WERI-Rb-1 (cell line): ENCODE results near the gene NCBP2L.

Source experiments
- DNase-seq: peaks from one replicate; pipeline ENCODE4 v3.0.0-alpha.2; 2020
- H3K27ac ChIP-seq: fragments of 250-450 bp; sonication (Bioruptor Pico); 2 replicates; pipeline ENCODE4 v1.5.1; 2020; ENCODE audit warnings: mild to moderate bottlenecking, moderate library complexity
- H3K27me3 ChIP-seq: fragments of 250-450 bp; sonication (Bioruptor Pico); 2 replicates; pipeline ENCODE4 v1.5.1; 2021; ENCODE audit warnings: mild to moderate bottlenecking, low read depth, moderate library complexity; ENCODE audit not compliant: insufficient read depth, severe bottlenecking
- H3K36me3 ChIP-seq: fragments of 250-450 bp; sonication (Bioruptor Pico); 2 replicates; pipeline ENCODE4 v1.5.1; 2020; ENCODE audit warnings: mild to moderate bottlenecking, moderate library complexity
- H3K4me3 ChIP-seq: 2 replicates; pipeline ENCODE4 v1.5.1; 2011; ENCODE audit warnings: low read depth, mild to moderate bottlenecking, control low read depth, low read length
- H3K9me3 ChIP-seq: fragments of 250-450 bp; sonication (Bioruptor Pico); 2 replicates; pipeline ENCODE4 v1.5.1; 2021; ENCODE audit warnings: mild to moderate bottlenecking, moderate library complexity; ENCODE audit not compliant: severe bottlenecking
- TF ChIP-seq, protein P1 (sequence below): IDR thresholded peaks from 2 replicates; pipeline ENCODE4 v1.5.1; 2011; ENCODE audit warnings: low read depth, mild to moderate bottlenecking, control low read depth, inconsistent platforms, low read length

The NCBP2L gene

DNA sequence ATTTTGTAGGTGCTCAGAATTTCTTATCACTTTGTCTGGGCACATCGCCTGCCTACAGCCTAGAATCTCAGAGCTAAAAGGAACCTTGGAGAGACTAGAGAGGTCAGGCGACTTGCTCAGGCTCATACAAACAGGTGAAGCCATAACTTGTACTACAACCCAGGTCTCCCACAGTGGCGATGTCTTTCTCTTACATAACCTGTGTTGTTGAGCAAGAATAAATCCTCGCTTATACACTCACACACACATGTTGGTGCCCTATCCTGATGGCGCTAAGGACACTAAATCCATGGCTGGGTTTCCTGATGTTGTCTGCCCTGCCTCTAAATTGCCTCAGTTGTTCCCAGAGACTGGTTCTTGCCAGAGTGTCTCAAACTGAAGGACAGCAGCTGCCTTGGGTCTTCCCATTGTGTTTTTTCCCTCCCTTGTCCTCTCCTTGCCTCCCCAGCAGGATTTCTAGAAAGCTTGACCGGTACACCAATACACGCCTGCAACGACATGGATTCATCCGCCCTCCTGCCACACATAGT is 3.6 kb upstream of the NCBP2L start:
- Histone ChIP-seq H3K4me3 (no peak overlapping the region), H3K27ac (no peak overlapping the region), H3K36me3 (no peaks in the 10 kb centered on the region), H3K9me3 (no peaks in the 10 kb centered on the region), H3K27me3 (peaks cover 58% of the 10 kb centered on the region)
- TF ChIP-seq, protein P1, sequence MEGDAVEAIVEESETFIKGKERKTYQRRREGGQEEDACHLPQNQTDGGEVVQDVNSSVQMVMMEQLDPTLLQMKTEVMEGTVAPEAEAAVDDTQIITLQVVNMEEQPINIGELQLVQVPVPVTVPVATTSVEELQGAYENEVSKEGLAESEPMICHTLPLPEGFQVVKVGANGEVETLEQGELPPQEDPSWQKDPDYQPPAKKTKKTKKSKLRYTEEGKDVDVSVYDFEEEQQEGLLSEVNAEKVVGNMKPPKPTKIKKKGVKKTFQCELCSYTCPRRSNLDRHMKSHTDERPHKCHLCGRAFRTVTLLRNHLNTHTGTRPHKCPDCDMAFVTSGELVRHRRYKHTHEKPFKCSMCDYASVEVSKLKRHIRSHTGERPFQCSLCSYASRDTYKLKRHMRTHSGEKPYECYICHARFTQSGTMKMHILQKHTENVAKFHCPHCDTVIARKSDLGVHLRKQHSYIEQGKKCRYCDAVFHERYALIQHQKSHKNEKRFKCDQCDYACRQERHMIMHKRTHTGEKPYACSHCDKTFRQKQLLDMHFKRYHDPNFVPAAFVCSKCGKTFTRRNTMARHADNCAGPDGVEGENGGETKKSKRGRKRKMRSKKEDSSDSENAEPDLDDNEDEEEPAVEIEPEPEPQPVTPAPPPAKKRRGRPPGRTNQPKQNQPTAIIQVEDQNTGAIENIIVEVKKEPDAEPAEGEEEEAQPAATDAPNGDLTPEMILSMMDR, result no peak
- no peak for DNase-seq

DNA sequence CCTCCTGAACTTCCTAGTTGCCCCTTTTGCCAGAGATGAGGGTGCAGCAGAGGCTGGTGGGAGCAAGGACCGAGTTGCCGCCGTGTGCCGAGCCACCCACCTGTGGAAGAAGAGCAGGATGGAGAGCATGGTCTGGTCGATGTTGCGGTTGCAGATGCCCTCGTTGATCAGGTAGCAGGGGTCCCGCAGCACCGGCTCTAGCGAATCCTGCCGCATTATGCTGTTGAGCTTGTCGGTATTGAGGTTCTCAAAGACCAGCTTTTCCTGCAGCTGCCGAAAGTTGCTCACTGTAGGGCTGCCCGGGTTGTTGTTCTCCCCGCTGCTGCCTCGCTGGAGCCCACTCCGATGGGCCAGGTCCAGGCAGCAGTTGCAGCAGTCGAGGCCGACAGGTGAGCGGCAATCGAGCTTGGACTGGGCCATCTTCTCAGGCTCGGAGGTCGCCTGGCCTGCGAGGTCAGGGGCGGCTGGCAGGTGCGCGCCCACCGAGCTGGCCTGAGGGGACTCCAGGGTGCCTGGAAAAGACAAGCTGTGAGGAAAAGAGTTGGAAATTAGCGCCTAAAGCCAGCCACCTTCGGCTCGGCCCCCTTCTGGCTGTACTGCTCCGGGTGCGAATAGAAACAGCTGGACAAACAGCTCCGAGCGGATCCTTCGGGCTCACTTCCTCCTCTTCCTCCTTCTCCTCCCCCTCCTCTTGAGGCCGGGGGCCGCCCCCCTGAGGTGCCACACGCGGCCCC is 2.4 kb upstream of the NCBP2L start:
- H3K27ac ChIP-seq, result no peak overlapping the region
- H3K36me3 ChIP-seq, result no peaks in the 10 kb centered on the region

DNA sequence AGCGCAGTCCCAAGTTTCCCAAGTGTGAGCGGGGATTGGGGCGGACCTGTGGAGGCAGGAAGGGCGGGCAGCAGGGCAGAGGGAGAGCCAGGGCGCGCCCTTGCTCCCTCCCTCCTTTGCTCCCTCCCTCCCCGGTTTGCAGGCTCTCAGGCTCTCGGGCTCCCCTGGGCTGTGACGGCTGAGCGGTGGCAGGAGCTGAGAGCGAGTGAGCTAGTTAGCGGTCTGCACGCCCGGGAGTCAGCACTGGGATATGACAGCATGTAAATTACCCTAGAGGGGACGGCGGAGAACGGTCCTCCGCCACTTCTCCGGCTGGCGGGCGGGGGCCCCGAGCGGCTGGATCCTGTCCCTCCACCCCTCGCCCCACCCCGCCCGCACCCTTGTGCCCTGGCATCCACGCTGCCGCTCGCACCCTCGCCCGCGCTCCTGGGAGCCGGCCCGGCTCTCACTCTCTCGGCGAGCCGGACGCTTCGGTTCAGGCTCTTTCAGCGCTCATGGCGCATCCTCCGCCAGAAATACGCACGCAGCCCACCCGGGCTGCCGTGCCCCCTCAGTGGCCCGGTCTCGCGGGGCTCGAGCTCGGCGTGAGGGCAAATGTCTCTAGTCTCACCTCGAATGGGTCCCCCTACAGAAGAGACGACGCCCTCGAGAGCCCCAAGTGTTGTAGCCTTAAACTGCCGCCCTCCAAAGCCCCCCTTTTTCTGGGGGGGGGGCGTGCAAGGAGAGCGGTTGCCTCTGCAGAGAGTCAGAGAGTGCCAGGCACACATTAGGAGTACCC is 1.6 kb upstream of the NCBP2L start, which contains the start of gene TSC22D3:
Gene TSC22D3, minus strand, starts transcription at position 54 of the 778 bp plus-strand sequence. CDS start 368 bp downstream, outside the sequence.
- Histone ChIP-seq H3K27ac (no peak within 1 kb of the TSS), H3K27me3 (peaks cover 55% of the 10 kb centered on the region)

More for the DNA sequence above, 2.4 kb upstream of the NCBP2L start:
- H3K4me3 ChIP-seq, result peak overlapping the region; percentile 40
- H3K27me3 ChIP-seq, result peaks cover 58% of the 10 kb centered on the region
- TF ChIP-seq, protein P1, result no peak
- H3K9me3 ChIP-seq, result no peaks in the 10 kb centered on the region
- no peak for DNase-seq

DNA sequence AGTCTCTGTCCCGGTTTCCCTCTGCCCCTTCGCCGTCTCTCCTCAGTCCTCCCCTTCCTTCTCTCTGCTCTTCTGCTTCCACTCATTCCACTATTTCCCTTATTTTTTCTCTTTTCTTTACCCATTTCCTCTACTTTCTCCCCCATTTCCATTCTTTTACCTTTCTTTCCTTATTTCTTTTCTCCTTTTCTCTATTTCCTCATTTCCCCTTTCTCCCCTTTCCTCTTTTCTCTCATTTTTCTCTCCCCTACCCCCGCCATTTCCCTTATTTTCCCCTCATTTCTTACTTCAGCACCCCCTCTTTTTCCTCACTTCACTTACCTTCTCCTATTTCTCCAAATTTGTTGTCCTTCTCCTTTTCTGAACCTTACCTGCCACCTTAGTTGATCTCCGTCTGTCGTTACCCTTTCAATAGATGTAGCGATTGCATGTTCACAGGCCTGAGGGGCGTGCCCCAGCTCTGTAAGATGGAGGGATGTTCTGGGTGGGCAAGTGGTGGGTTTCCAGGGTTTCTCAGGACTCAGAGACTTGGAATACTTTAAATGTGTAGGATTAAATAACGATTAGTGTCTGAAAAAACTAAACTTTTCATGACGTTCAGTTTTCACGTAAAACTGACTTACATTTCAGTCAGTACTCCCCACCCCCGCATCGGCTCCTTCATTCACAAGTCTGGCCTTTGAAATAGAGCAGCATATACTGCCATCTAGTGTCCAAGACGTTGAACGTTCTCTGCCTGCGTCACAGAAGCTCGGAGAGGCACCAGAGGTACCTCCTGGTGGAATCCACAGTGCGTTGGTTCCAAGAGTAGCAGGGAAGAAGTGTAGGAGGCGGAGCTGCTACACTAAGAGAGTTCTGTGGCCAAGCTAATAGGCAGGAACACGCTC is 641 bp upstream of the NCBP2L start:
- Histone ChIP-seq H3K36me3 (no peaks in the 10 kb centered on the region), H3K9me3 (no peaks in the 10 kb centered on the region), H3K27ac (no peak overlapping the region), H3K27me3 (peaks cover 48% of the 10 kb centered on the region), H3K4me3 (peak overlapping the region; percentile 40)
- TF ChIP-seq, protein P1, result peak; percentile 64
- peak; percentile 71 for DNase-seq

More for the DNA sequence above, 1.6 kb upstream of the NCBP2L start, which contains the start of gene TSC22D3:
- DNase-seq, result peak; percentile 58
- peak within 1 kb of the TSS; percentile 40 for H3K4me3 ChIP-seq
- no peaks in the 10 kb centered on the region for H3K36me3 ChIP-seq
- TF ChIP-seq, protein P1, result no peak
- no peaks in the 10 kb centered on the region for H3K9me3 ChIP-seq

DNA sequence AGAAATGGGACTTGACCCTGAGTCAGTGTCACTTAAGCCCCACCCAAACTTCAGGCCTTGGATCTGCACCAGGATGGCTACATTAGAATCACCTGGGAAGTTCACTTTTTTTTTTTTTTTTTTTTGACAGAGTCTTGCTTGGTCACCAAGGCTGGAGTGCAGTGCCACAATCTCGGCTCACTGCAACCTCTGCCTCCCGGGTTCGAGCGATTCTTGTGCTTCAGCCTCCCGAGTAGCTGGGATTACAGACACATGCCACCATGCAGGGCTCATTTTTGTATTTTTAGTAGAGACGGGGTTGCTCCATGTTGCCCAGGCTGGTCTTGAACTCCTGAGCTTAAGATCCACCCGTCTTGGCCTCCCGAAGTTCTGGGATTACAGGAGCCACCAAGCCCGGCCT is 3.0 kb downstream of the NCBP2L start:
- Histone ChIP-seq H3K4me3 (no peak overlapping the region), H3K9me3 (no peaks in the 10 kb centered on the region), H3K27ac (no peak overlapping the region), H3K27me3 (peaks cover 33% of the 10 kb centered on the region), H3K36me3 (no peaks in the 10 kb centered on the region)
- TF ChIP-seq, protein P1, result no peak
- no peak for DNase-seq
